ENCODE results near the gene C1orf174.
"Not testable (repeated sequence)": the region's sequence is repeated elsewhere in the genome, so short reads cannot be mapped to it uniquely, and the experiment has no call there.

The C1orf174 gene

DNA sequence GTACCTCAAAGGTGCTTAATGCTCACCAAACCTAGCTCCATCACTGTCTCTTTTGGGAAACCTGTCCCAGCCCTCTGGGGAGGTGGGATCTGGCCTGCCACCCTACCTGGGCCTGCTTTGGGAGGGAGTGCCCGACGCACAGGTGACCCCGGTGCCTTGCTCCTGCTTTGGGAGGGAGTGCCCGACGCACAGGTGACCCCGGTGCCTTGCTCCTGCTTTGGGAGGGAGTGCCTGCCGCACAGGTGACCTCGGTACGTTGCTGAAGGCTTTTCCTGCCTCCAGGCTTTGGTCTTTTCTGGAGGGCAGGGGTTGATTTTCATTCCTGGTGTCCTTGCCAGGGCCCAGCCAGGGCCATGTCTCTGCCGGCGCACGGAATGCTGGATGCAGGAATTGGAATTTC lies 25.2 kb upstream of the C1orf174 start:
- DNase-seq = no peak

DNA sequence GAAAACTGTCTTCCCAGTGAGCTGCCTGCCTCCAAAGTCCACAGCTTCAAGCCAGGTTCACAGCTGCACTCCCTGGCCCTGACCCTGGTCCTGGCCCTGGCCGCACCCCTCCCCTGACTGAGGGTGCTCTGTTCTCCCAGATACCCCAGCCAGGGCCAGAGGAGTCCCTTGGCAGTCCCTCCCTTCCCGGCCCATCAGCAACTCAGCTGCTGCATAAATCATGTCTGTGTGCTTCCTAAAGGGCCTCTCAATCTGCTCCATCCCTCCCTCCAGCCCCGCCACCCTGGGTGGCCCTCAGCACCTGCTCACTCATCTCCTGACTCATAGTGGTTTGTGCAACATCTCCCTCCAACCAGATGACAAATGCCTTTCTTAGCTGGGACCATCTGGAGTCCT lies 24.8 kb upstream of the C1orf174 start:
- no peak for DNase-seq

DNA sequence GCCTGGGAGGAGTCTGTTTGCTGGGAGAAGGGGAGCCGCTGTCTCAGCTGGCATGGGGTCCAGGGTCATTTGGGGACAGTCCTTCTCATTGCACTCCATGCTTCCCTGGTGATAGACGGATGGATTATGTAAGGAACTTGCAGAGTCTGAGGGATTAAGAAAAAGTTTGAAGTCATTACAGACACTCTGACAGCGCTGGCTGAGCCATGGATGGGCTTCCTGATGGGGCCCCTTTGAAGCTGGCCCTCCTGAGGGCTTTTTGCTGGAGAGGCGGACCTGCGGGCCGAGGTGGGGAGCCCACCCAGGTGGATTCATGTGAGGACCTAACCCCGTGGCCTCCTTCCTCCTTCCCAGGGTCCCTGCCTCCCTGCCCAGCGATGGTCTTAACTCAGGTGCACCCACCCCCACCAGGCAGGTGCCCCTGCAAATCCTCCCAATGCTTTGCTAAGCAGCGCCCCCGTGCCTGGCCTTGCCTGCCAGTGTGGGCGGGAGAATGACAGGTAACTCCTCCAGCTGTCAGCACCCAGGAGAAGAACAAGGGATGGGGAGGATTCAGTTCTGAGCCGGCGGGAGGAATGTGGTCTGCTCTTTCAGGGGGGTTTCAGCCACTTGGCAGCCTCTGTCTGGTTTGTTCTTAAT lies 24.2 kb upstream of the C1orf174 start:
- DNase-seq = no peak

DNA sequence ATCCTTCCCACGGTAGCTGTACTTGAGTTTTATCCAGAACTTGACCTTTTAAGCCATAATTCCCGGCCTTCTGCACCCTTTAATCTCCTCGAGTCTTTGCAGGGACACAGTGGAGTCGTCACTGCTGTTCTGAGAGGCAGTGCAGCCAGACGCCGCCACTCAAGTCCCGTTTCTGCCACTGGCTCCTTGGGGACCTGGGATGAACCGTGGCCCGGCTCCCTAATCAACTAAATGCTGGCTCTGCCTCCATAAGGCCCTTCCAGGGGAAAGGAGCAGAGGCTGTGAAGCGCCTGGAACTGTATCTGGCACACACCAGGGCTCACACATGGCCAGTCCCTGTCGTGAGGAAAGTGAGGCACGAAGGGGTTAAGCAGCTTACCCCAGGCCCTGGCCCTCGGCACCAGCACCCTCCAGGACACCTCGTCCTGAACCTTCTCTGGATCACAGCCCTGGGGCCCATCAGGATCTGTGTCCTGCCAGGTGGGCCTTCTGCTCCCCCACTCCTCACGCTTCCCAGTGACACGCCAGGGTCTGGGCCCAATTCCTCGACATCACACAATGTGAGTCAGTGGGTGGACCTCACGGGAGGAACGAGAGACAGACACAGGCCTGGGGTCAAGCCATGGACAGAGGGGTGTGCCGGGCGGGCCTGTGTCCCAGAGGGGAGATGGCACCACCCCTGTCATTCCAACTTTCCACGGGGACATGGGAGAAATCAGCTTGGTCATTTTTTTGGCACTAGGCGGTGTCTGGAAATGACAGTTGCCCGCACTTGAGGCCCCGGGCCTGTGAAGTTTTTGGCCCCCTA lies 23.5 kb upstream of the C1orf174 start:
- no peak for DNase-seq

DNA sequence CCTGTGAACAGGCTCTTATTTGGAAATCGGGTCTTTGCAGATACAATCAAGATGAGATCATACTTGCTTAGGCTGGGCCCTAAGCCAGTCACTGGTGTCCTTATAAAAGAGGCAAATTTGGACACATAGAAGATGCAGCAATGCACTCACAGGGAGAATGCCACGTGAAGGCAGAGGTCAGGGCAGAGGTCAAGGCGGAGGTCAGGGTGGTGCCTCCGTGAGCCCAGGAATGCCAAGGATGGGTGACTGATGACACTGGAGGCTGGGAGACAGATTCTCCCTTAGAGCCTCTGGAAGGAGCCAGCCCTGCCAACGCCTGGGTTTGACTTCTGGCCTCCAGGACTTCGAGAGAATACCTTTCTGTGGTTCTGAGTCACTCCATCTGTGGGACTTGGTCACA lies 22.8 kb upstream of the C1orf174 start:
- DNase-seq = no peak

DNA sequence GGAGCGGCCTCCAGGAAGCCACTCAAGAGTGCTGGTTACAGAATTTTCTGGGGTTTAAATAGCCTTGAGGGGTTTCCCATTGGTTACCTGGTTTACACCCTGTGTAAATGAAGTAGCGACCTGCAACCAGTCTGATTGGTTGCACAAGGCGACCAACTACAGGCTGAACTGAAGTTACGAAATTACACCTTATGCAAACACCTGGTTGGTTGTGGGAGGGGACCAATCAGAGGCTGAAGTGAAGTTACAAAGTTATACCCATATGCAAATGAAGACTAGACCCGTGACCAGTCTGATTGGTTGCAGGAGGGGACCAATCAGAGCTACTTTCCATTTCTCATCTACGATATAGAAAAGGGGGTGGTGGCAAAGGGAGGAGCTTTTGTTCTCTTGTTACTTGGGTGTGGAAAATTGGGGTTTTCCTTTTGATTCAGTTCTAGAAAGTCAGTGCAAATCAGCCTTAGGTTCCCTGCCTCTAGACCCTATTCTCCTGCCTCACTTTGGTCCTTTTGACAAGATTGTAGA lies 22.2 kb upstream of the C1orf174 start:
- DNase-seq = no peak

DNA sequence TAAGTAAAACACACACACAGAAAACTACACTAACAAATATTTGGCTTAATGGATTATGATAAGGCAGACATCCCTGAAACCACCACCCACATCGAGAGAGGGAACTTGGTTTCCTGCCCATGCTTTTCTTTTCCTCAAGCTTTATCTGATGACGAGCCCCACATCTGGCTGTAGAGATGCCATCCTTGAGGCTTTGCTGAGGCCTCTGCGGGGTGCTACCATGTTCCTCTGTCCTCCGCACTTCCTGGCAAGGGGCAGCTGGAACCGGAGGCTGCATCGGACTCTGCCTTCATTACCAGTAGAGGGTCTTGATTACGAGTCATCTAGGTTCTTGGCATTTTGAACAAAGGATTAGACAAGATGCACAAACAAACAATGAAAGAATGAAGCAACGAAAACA lies 21.7 kb upstream of the C1orf174 start:
- DNase-seq = no peak

DNA sequence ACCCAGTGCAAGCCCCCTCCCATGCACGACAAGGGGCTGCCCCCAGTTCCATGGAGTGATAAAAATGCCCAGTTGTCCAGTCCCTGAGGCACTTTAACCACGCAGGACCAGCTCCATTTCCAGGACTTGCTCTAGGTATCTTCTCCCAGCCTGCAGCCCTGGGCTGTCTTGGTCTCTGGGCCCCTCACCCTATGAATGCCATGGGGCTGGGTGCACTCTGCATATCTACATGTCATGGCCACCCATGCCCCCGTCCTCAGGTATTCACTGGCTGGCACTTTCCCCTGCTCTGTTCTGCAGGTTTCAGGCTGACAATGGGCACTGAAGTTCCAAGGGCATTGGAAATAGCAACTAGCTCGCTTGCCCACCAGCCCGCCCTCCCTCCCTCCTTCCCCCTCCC lies 19.6 kb upstream of the C1orf174 start:
- no peak for DNase-seq

DNA sequence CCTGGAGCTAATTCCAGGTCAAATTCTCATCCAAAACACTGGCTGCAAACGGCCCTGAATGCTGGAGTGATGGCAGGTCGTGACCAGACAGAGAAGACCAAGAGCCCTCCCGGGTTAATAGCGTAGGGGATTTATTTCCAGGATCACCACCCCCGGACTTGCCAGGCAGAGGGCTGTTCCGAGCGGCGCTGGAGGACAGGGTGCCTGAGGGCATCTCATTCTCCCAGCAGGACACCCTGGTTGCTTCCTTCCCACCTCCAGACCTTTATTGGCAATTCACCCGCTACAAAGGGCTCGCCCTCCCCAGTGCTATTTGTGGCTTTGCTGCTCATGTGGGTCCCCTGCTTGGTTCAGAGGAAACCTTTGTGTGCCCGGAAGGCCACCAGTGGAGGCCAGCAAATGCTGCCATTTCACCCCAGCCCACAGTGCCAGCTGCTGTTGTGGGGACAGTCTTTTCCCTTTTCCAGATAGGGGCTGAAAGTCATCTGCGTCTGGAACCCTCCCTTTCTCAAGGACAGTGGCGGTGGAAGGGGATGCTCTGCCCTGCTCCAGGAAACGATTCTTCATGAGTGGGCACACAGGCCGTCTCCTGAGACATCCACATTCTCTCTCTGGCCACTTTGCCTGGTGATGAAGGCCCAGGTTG lies 19.0 kb upstream of the C1orf174 start:
- no peak for DNase-seq

DNA sequence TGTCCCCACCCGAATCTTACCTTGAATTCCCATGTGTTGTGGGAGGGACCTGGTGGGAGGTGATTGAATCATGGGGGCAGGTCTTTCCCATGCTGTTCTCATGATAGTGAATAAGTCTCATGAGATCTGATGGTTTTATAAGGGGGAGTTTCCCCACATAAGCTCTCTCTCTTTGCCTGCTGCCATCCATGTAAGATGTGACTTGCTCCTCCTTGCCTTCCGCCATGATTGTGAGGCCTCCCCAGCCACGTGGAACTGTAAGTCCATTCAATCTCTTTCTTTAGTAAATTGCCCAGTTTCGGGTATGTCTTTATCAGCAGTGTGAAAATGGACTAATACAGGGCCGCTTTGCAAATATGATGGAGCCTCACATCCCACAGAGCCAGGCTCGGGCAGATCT lies 18.3 kb upstream of the C1orf174 start:
- DNase-seq = not testable (repeated sequence)

DNA sequence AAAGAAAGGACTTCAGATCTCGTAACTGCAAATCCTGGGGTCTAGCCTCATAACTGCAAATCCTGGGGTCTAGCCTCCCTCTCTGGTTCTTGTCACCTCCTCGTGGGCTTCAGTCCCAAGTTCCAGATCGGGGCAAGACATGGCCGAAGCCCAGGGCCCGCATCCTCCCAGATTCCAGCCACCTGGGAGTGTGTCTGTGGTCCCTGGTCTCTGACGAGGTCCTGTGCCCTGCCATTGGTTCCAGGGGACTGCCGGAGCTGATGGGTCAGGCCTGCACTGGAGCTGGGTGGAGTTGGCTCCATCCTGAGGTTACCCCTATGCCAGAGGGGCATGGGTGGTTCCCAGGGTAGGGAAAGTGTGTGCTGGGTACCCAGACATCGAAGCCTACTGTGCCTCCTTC lies 17.7 kb upstream of the C1orf174 start:
- no peak for DNase-seq

DNA sequence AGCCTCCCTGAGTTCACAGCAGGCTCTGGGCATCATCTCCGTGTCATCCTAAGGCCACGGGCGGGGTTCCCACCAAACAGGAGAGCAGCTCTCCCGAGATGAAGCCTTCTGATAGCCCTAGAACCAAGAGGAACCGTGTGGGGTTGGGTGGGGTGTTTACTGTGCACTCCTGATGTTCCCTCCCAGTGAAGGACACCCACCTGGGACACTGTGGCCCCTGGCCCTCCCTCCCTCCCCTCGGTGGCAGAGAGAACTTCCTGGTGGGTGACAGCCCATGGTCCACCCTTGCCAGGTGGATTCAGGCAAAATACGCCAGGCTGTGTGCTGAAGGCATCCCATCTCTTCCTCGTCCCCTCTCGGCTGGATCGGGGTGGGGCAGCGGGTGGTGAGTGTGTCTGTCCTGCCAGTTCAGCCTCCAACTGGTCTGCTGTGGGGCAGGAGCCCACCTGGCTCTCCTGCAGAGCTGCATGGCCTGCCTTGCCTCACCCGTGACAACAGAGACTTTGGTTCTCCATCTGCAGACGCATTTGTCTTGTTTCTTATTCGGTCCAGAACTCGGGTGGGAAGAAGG lies 15.6 kb upstream of the C1orf174 start:
- no peak for DNase-seq

DNA sequence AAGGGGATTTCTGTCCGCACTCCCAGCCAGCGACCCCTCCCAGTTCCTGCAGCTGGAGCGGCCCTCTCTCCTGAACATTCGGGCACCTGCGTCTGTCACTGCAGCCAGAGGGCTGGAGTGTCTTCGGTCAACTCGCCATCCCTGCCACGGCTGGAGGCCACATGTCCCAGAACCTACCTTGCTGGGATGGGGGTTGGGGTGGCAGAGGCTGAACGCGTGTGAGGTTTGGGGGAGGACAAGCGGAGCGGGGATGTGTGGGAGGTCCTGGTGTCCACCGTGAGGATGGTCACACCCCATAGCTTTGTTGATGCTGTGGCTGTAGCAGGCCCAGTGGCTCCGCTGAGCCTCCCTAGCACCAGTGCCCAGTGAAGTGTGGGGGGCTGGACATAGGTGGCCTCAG lies 14.8 kb upstream of the C1orf174 start:
- DNase-seq = no peak

DNA sequence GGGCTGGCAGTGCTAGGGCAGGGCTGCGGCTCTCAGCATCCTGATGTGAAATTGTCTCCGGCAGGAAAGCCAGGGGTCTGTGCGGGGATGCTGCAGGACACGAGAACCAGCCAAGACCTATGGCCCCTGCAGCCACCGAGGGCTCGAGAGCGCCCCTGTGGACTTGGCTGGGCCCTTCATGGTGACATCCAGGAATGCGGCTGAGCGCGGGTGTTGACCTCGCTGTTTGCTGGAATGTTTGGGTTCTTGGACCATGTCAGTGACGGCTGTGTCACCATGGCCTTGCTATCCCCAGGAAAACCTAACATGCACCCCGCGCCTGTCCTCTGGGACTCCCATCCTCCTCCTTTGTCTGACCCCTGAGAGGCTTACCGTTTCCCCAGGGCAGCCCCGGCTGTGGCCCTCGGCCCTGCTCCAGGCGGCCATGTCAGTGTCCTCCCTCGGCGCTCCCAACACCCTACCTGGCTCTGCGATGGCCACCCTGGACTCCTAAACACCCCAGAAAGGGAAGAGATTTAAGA lies 14.3 kb upstream of the C1orf174 start:
- no peak for DNase-seq

DNA sequence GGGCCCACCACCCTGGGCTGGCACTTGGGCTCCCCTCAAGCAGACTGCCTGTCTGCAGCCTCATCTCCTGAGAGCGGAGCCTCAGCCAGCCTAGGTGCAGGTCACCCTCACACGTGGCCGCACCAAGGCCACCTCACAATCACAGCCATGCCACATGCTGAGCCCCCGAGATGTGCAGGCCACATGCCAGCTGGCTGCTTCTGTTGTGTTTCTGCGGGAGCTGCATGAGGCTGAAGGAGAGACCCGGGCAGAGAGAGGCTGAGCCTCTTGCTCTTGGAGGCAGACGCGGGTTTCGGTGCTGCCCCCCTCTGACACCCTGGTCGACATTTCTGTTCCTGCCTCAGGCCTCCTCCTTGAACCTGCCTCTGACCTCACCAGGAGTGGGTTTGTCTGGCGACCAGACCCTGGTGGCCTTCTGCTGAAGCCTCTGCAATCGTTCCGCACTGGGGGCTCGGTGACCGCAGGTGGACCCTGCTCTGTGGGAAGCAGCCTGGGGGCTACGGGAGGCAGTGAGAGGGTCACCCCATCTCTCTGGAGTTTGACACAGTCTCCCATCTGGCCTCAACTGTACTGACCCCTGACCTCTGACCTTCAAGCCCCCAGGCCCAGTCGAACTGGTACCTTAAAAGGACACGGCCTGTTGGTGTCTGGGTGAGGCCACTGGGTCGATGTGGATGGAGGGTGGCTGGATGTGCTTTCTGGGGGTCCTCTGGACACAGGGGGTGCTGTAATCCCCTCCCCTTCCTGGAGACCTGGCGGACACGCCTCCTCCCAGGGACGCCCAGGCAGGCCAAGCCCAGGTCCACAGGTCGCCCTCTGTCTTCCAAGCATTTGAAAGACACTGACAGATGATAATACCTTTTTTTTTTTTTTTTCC lies 13.0 kb upstream of the C1orf174 start:
- DNase-seq = no peak

DNA sequence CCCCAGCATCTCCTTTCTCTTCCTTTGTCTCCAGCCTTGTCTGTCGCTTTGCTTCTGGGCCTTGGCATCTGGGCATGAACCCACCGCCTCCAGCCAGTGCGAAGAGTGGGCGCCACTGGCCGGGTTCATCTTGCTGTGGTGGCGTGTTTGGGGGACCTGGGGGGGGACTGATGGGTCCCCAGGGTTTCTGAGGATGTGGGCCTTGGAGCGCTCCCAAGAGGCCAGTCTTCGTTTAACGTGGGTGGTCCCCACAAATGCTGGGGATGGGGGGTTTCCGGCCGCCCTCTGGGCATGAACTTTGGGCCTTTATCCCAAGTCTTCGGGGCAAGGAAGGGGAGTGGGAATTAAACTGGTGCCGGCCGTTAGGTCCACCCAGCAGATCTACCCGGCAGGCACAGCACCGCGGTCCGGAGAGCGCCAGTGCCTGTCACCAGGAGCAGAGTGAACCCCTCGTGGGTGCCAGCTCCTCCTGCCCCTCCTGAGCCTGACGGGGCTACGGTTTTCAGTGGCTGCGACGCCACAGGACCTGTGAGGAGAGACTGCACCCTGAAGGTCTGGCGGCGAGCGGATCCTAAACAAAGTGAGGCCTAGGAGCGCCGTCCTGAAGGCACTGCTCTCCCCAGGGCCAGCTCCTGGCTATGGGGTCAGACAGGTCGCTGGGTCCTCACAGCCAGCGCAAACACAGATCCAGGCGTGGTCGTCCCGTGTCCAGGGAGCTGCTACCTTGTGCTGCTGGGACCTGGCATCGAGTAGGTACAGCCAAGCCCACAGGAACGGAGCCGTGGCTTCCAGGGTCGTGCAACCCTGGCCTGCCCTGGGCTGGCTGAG lies 12.1 kb upstream of the C1orf174 start:
- DNase-seq = no peak

DNA sequence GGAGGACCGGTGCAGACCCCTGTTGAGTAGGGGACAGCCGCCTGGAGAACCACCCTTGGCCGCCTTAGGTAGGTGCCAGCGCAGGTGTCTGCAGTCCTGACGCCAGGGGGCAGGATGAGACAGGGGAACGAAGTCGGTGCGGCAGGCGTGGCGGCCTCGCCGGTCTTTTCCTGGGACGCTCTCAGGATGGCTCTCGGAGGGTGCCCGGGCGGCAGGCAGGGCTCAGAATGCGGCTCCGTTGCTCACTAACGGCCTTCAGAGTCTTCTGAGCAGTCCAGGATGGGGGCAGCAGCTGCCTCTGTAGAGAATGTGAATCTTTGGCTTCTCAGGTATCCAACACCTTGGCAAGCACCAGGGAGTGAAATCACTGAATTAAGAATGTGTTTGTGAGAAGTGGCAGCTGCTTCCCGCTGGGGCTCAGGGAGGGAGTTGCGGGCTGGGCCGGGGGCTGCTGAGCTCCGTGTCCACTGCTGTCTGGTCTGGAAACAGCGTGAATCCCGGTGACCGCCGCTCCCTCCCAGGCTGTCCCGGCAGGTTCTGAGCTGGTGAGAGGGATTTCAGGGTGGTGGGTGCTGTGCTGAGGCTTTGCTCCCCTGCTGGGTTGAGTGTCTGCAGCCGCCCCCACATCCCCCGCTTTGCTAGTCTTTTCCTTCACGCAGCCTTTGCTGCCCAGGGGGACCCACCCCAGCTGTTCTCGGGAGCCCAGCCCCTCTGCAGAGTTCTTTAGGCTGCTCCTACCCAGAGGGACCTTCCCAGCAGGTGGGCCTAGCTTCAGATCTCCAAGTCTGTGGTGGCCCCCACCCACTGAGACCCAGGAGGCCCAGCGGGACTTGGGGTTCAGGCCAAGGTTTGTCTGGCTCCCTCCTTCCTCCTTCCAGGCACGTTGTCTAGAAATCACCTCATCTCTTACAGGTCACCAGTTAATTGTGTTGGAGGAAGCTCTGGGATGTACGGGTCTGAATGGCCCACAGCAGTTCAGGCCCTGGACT lies 11.1 kb upstream of the C1orf174 start:
- peak; percentile 56 for DNase-seq

DNA sequence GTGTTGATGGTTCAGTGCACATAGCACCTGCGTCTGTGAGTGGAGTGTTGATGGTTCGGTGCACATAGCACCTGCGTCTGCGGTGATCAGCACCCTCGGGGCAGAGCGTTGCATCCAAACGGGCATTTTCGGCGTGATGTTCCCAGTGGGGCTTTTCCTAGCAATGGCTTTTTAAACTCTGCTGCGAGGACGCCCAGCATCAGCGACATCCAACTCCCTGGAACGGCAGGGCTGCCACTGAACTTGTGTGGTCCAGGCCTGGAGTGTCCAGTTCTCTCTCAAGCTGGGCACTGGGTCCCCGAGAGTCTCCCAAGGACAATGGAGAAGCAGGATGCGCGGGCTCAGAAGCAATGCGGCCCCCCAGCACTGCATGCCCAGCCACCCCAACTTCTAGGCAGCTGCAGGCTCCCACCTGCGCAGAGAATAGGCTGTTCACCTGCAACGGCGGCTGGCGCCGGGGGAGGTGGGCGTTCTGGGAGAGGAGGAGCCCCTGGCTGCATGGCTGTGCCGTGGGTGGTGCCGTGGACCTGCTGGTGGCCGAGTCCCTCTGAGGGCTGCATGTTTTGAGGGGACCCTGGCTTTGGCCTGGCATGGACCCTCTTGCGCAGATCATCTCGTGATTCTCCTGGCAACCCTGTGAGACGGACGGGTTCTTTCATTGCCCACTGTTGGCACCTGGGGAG lies 10.1 kb upstream of the C1orf174 start:
- no peak for DNase-seq

DNA sequence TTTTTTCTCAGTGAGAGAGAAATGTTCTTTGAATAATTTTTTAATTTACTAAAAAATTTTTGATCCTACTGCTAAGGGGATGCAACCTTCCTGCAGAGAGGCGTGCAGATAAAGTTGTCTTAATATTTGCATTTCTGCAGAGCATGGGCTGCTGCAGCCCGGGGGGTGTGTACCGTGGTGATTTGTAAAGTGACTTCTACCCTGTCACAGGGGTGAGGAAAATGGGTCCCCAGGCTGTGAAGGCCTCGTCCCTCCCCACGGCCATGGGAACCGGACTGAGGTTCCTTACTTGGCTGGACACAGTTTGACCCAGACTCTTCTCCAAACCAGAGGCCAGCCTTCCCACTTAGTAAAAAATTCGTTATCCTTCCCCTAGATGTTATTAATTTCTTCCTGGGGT lies 9.5 kb upstream of the C1orf174 start:
- no peak for DNase-seq
